ENCODE data around the gene SLC48A1. TPM values are rescaled to one million over a fixed set of nuclear protein-coding genes. Genes with fewer than 3 reads are reported as not detected.

SLC48A1 gene
- total and polyA plus RNA-seq, 10 of the 15 experiments (the other 5 are each of a cell fraction or from before 2014, with no cell fraction given): 1.1 to 4.9 (median 1.9) TPM

GRCh38 chr12:47746073-47746472, 27.0 kb upstream of the SLC48A1 start (continued):
- no peak for TF ChIP-seq REST (IDR thresholded peaks at IDR 0.05; ENCODE audit: low read depth, low read length)
- no peak for TF ChIP-seq BCL11A (IDR thresholded peaks at IDR 0.05; ENCODE audit: low read depth, low read length)
- TF ChIP-seq SREBF1 (IDR thresholded peaks at IDR 0.05; ENCODE audit: low read length): no peak
- no peak for TF ChIP-seq ELK1 (IDR thresholded peaks at IDR 0.05; ENCODE audit: low read depth, low read length)

- SMC1A ChIA-PET (ENCODE audit: uncharacterized antibody, unreplicated experiment): interaction anchor here (1.0 to 10.3 kb wide), 3 partner anchors 12 to 21 kb away, joined by 3 to 277 read pairs (median 267); partner anchors contain the start of gene RAPGEF3
- RAD21 ChIA-PET (ENCODE audit: unreplicated experiment): no interaction called here
- Histone ChIP-seq H3K27me3 (replicated peaks in 1 of 2; ENCODE audit: control insufficient read depth in 2 of 2, insufficient read depth in 2 of 2, low read length in 1 of 2) (no peaks in the 10 kb centered on the region), H3K9me3 (replicated peaks; ENCODE audit: control insufficient read depth, insufficient read depth, low read length) (no peaks in the 10 kb centered on the region), H2AFZ (ENCODE audit: control insufficient read depth, low read depth, low read length) (no peak overlapping the region), H4K20me1 (ENCODE audit: control insufficient read depth, insufficient read depth) (no peaks in the 10 kb centered on the region), H3K4me2 (ENCODE audit: control insufficient read depth, insufficient read depth) (no peak overlapping the region), H3K27ac (ENCODE audit: control insufficient read depth, insufficient read depth) (no peak overlapping the region), H3K4me3 (no peak overlapping the region), H3K79me2 (ENCODE audit: control insufficient read depth, insufficient read depth, low read length) (no peaks in the 10 kb centered on the region), H3K9ac (ENCODE audit: control insufficient read depth, insufficient read depth, low read length) (no peak overlapping the region), H3K4me1 (ENCODE audit: control insufficient read depth, insufficient read depth, low read length) (peaks cover 7% of the 10 kb centered on the region; the same call in 1 of the 2 replicates), H3K36me3 (ENCODE audit: control insufficient read depth in 2 of 2, insufficient read depth in 2 of 2, low read length in 1 of 2) (no peaks in the 10 kb centered on the region)
- CTCF ChIA-PET: interaction anchor here (0.8 to 10.4 kb wide), 3 partner anchors 10 to 28 kb away, joined by 4 to 814 read pairs (median 507); partner anchors contain the start of genes RAPGEF3 and SLC48A1
- no peak for TF ChIP-seq WRNIP1 (IDR thresholded peaks at IDR 0.05; ENCODE audit: borderline replicate concordance, low read depth, low read length)
- TF ChIP-seq RELA (IDR thresholded peaks at IDR 0.05; ENCODE audit: borderline replicate concordance, partially characterized antibody): no peak
- TF ChIP-seq ZNF384 (IDR thresholded peaks at IDR 0.05; ENCODE audit: borderline replicate concordance, low read depth, low read length): no peak
- no peak for TF ChIP-seq BHLHE40 (IDR thresholded peaks at IDR 0.05; ENCODE audit: borderline replicate concordance in 1 of 2, low read depth in 2 of 2, low read length in 1 of 2)
- no peak for TF ChIP-seq NFYB (IDR thresholded peaks at IDR 0.05; ENCODE audit: insufficient read depth, low read depth, low read length)
- no peak for TF ChIP-seq CREB1 (IDR thresholded peaks at IDR 0.05; ENCODE audit: low read depth)
- no peak for TF ChIP-seq FOXK2 (IDR thresholded peaks at IDR 0.05)
- no peak for TF ChIP-seq EED (IDR thresholded peaks at IDR 0.05; ENCODE audit: low read depth)
- no peak for TF ChIP-seq SIX5 (IDR thresholded peaks at IDR 0.05; ENCODE audit: low read depth, low read length, severe bottlenecking)
- 34% methylated on average over 7 of the region's 7 CpGs for WGBS (ENCODE audit: insufficient coverage, insufficient replicate concordance, low lambda C conversion rate, missing lambda C conversion rate)
- no peak for FAIRE-seq
- no peak for ATAC-seq
- POLR2A ChIA-PET: interaction anchor here (1.0 kb wide), 1 partner anchor 9 kb away, joined by 4 read pairs; no protein-coding TSS in a partner anchor
- no peak for DNase-seq (ENCODE audit: low read depth, low spot score)
- BruUV-seq (replicated peaks): no TSS peak
- in situ Hi-C loops (cut with MboI): no loop called here
- intact Hi-C loops (cut with micrococcal nuclease; ENCODE audit: unreplicated experiment): no loop called here
Observed at GRCh38 chr12:47746523-47746922, 26.5 kb upstream of the SLC48A1 start.
